ENCODE results near the gene ABI1.

DNA sequence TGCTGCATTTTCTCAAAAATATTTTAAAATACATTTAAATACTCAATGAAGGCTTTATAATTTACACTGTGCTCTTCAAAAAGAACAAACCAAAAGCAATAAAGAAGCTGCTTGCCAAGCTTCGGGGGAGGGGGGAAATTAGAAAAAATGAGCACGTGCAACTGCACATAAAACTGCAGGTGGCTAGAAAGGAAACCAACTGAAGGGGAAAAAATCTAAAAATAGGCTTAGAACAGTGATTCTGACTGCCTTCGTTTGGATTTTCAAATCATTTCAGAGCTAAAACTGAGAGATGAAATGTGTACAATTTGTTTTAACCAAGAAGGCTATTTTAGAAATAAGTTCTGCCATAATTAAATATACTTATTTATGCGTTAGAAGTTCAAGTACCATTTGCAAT, 61.4 kb downstream of the ABI1 start:
- TF ChIP-seq, protein P1, sequence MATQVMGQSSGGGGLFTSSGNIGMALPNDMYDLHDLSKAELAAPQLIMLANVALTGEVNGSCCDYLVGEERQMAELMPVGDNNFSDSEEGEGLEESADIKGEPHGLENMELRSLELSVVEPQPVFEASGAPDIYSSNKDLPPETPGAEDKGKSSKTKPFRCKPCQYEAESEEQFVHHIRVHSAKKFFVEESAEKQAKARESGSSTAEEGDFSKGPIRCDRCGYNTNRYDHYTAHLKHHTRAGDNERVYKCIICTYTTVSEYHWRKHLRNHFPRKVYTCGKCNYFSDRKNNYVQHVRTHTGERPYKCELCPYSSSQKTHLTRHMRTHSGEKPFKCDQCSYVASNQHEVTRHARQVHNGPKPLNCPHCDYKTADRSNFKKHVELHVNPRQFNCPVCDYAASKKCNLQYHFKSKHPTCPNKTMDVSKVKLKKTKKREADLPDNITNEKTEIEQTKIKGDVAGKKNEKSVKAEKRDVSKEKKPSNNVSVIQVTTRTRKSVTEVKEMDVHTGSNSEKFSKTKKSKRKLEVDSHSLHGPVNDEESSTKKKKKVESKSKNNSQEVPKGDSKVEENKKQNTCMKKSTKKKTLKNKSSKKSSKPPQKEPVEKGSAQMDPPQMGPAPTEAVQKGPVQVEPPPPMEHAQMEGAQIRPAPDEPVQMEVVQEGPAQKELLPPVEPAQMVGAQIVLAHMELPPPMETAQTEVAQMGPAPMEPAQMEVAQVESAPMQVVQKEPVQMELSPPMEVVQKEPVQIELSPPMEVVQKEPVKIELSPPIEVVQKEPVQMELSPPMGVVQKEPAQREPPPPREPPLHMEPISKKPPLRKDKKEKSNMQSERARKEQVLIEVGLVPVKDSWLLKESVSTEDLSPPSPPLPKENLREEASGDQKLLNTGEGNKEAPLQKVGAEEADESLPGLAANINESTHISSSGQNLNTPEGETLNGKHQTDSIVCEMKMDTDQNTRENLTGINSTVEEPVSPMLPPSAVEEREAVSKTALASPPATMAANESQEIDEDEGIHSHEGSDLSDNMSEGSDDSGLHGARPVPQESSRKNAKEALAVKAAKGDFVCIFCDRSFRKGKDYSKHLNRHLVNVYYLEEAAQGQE (tag by site-specific recombination; IDR thresholded peaks at IDR 0.05) = no peak
- TF ChIP-seq ZNF747 (tag by site-specific recombination; IDR thresholded peaks at IDR 0.05) (no peak), ZBTB1 (tag by site-specific recombination; IDR thresholded peaks at IDR 0.05) (no peak), ZNF768 (tag by site-specific recombination; IDR thresholded peaks at IDR 0.05) (no peak), ZNF214 (tag by site-specific recombination; IDR thresholded peaks at IDR 0.05; ENCODE audit: borderline replicate concordance) (no peak), ZNF433 (tag by site-specific recombination; IDR thresholded peaks at IDR 0.05; ENCODE audit: low read depth) (no peak), SP2 (tag by site-specific recombination; IDR thresholded peaks at IDR 0.05) (no peak), YY2 (tag by site-specific recombination; IDR thresholded peaks at IDR 0.05) (no peak)
- TF ChIP-seq, protein P2, sequence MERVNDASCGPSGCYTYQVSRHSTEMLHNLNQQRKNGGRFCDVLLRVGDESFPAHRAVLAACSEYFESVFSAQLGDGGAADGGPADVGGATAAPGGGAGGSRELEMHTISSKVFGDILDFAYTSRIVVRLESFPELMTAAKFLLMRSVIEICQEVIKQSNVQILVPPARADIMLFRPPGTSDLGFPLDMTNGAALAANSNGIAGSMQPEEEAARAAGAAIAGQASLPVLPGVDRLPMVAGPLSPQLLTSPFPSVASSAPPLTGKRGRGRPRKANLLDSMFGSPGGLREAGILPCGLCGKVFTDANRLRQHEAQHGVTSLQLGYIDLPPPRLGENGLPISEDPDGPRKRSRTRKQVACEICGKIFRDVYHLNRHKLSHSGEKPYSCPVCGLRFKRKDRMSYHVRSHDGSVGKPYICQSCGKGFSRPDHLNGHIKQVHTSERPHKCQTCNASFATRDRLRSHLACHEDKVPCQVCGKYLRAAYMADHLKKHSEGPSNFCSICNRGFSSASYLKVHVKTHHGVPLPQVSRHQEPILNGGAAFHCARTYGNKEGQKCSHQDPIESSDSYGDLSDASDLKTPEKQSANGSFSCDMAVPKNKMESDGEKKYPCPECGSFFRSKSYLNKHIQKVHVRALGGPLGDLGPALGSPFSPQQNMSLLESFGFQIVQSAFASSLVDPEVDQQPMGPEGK (tag by site-specific recombination; IDR thresholded peaks at IDR 0.05) = no peak
- TF ChIP-seq, protein P3, sequence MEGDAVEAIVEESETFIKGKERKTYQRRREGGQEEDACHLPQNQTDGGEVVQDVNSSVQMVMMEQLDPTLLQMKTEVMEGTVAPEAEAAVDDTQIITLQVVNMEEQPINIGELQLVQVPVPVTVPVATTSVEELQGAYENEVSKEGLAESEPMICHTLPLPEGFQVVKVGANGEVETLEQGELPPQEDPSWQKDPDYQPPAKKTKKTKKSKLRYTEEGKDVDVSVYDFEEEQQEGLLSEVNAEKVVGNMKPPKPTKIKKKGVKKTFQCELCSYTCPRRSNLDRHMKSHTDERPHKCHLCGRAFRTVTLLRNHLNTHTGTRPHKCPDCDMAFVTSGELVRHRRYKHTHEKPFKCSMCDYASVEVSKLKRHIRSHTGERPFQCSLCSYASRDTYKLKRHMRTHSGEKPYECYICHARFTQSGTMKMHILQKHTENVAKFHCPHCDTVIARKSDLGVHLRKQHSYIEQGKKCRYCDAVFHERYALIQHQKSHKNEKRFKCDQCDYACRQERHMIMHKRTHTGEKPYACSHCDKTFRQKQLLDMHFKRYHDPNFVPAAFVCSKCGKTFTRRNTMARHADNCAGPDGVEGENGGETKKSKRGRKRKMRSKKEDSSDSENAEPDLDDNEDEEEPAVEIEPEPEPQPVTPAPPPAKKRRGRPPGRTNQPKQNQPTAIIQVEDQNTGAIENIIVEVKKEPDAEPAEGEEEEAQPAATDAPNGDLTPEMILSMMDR (tag by site-specific recombination; IDR thresholded peaks at IDR 0.05) = no peak

All from HEK293 (cell line).